Right cardiac atrium (tissue), 5 donors: ENCODE data around the gene SIRT1. TPM values are rescaled to one million over a fixed set of nuclear protein-coding genes. Genes with fewer than 3 reads are reported as not detected.
"Not testable (repeated sequence)": the region's sequence is repeated elsewhere in the genome, so short reads cannot be mapped to it uniquely, and the experiment has no call there.

Source experiments
- ATAC-seq, 2 donors: fragments of 200-7000 bp; cut with Tn5 transposase; one replicate each; pipeline versions ENCODE4 v1.8.0 to v1.9.1; 2020; ENCODE audit warnings: moderate library complexity in 2 of 2, mild to moderate bottlenecking in 1 of 2
- DNase-seq, 3 donors: peaks; one replicate each; pipeline ENCODE4 v3.0.0-alpha.2; 2020
- H3K27ac ChIP-seq: one replicate; pipeline ENCODE4 v1.5.1; 2013; ENCODE audit warnings: mild to moderate bottlenecking, low read length, control low read depth, moderate library complexity
- H3K27me3 ChIP-seq: one replicate; pipeline ENCODE4 v1.6.1; 2013; ENCODE audit not compliant: control insufficient read depth, insufficient read depth
- H3K4me1 ChIP-seq: one replicate; pipeline ENCODE4 v1.6.1; 2013; ENCODE audit warnings: low read length; ENCODE audit not compliant: control insufficient read depth, insufficient read depth
- H3K4me3 ChIP-seq: one replicate; pipeline ENCODE4 v1.5.1; 2013; ENCODE audit warnings: low read length, control low read depth
- H3K9me3 ChIP-seq: one replicate; pipeline ENCODE4 v1.6.1; 2013; ENCODE audit warnings: low read length; ENCODE audit not compliant: control insufficient read depth
- WGBS: extraction: QIAGEN DNeasy Blood & Tissue Kit; methylation state at CpG from one replicate; pipeline ENCODE4 v1.1.7; 2013; 5-methylcytosine and 5-hydroxymethylcytosine counted together
- intact Hi-C, 4 donors: fragments of 100-400 bp; cut with DNase I; formaldehyde crosslinking; loops; one replicate each; pipeline versions ENCODE4 v1.11.0 to v1.14.0; 2022 to 2023
- polyA plus RNA-seq: library from polyadenylated mRNA; stranded (reverse); fragments of 200-250 nt; gene quantifications from one replicate; pipeline ENCODE4 v1.2.3, GENCODE V29; 2013
- total RNA-seq, 4 donors: library from RNA; stranded (reverse); fragmentation: NEBNext Ultra II Directional; extraction: Animal tissue kit (Norgen Biotek cat#: 25700); gene quantifications; one replicate each; pipeline ENCODE4 v1.2.1, GENCODE V29; 2021
- donor health status: healthy with polysubstance abuse.
- donor health status: DM: no; HTN: yes; CAD: no.
- donor health status: DM: no; HTN: no; CAD: no.
- donor health status: DM: no; HTN: yes; CAD: no; lungs with severe emphysema.
- donor health status: DM: yes; HTN: yes; CAD: no.

Gene SIRT1
- total and polyA plus RNA-seq, 5 donors, result 9.3 to 18.7 (median 16.8) TPM

GRCh38 chr10:67877421-67877820 lies 7.0 kb upstream of the SIRT1 start:
- H3K9me3 ChIP-seq, H3K4me3 ChIP-seq, H3K27ac ChIP-seq, ATAC-seq, intact Hi-C loops, H3K27me3 ChIP-seq, H3K4me1 ChIP-seq, DNase-seq: not testable (repeated sequence)
- 95% methylated on average over 11 of the region's 11 CpGs for WGBS

DNA sequence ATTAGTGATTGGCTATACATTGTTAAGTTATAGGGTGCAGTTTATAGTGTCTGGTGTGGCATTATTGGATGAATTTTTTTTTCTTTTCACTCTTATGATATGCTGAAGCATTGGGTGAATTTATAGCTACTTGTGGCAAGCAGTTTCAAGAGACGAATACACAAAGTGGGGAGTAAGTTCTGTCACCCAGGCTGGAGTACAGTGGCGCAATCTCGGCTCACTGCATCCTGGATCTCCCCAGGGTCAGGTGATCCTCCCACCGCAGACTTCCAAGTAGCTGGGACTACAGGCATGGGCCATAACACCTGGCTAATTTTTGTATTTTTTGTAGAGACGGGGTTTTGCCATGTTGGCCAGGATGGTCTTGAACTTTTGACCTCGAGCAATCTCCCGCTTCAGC lies 6.3 kb upstream of the SIRT1 start:
- 93% methylated on average over 7 of the region's 7 CpGs for WGBS
- no peak for ATAC-seq

DNA sequence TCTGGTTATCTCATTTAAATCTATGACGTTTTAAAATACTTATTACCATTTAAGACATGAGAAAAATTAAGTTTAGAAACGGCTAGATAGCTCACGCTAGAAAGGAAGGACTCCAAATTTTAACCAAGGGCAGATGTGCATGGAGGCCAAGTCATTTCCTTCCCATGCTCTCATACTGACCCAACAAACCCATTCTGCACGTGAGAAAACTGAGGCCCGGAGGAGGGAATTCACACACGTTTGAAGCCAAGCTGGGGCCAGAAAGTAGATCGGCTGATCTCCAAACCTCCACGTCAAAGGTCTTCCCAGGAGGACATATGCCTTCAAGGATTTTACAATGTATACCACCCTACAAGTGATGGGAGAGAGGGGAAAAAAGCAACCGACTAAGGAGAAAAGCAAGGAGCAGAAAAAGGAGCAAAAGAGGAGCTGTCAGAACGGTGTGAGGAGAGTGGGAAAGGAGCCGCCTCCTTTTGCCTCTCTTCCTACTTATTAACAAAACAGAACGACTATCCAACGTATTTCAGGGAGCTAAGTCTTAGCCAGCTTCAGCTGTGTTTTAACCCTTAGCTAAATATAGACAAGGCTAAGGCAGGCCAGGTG lies 645 bp upstream of the SIRT1 start:
- peak overlapping the region; percentile 95 for H3K27ac ChIP-seq
- H3K9me3 ChIP-seq, result no peaks in the 10 kb centered on the region
- DNase-seq, result no peak
- intact Hi-C loops, result no loop called here
- no peak for ATAC-seq
- no peaks in the 10 kb centered on the region for H3K27me3 ChIP-seq
- peak overlapping the region; percentile 86 for H3K4me3 ChIP-seq
- WGBS, result 15% methylated on average over 13 of the region's 13 CpGs
- peaks cover 4% of the 10 kb centered on the region for H3K4me1 ChIP-seq

More for the DNA sequence above, 6.3 kb upstream of the SIRT1 start:
- intact Hi-C loops, result no loop called here
- H3K9me3 ChIP-seq, result no peaks in the 10 kb centered on the region
- H3K4me3 ChIP-seq, result no peak overlapping the region
- no peaks in the 10 kb centered on the region for H3K27me3 ChIP-seq
- no peak overlapping the region for H3K27ac ChIP-seq
- no peak for DNase-seq
- no peaks in the 10 kb centered on the region for H3K4me1 ChIP-seq

GRCh38 chr10:67884842-67885670 lies 600 bp downstream of the SIRT1 start:
- intact Hi-C loops, result no loop called here
- Histone ChIP-seq H3K4me1 (peaks cover 4% of the 10 kb centered on the region), H3K4me3 (peak overlapping the region; percentile 86), H3K9me3 (no peaks in the 10 kb centered on the region), H3K27ac (peak overlapping the region; percentile 88), H3K27me3 (no peaks in the 10 kb centered on the region)
- DNase-seq (peak; percentile 83 to 95 (median 94)), ATAC-seq (peak; percentile 82 to 84)
- WGBS, result under 1% methylated on average over 73 of the region's 73 CpGs

DNA sequence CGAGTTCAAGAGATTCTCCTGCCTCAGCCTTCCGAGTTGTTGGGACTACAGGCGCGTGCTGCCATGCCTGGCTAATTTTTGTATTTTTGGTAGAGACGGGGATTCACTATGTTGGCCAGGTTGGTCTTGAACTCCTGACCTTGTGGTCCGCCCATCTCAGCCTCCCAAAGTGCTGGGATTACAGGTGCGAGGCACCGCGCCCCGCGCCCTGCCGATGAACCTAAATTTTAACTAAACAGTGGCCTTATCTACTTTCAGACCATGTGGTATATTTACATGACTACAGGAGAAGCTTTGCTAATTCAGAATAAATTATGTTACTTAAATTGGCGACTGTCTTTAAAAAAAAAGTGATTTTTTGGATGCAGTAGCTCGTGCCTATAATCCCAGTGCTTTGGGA lies 9.2 kb downstream of the SIRT1 start:
- intact Hi-C loops, result no loop called here
- WGBS, result 93% methylated on average over 14 of the region's 14 CpGs

GRCh38 chr10:67903581-67903980 lies 19.1 kb downstream of the SIRT1 start:
- DNase-seq (no peak), ATAC-seq (no peak)
- Histone ChIP-seq H3K27ac (no peak overlapping the region), H3K4me3 (no peak overlapping the region), H3K27me3 (no peaks in the 10 kb centered on the region), H3K9me3 (no peaks in the 10 kb centered on the region), H3K4me1 (no peaks in the 10 kb centered on the region)
- WGBS, result 93% methylated on average over 7 of the region's 7 CpGs
- intact Hi-C loops, result no loop called here

More for the DNA sequence above, 9.2 kb downstream of the SIRT1 start:
- H3K4me1 ChIP-seq, result no peaks in the 10 kb centered on the region
- no peak for DNase-seq
- no peak for ATAC-seq
- H3K27me3 ChIP-seq, result no peaks in the 10 kb centered on the region
- H3K4me3 ChIP-seq, result no peak overlapping the region
- no peaks in the 10 kb centered on the region for H3K9me3 ChIP-seq
- no peak overlapping the region for H3K27ac ChIP-seq

- 84% methylated on average over 2 of the region's 2 CpGs for WGBS
- Histone ChIP-seq H3K27ac (no peak overlapping the region), H3K9me3 (no peaks in the 10 kb centered on the region), H3K27me3 (no peaks in the 10 kb centered on the region), H3K4me1 (no peaks in the 10 kb centered on the region), H3K4me3 (no peak overlapping the region)
- intact Hi-C loops, result no loop called here
- DNase-seq, result no peak
- no peak for ATAC-seq
These were observed 28.0 kb downstream of the SIRT1 start for GRCh38 chr10:67912331-67912946.

DNA sequence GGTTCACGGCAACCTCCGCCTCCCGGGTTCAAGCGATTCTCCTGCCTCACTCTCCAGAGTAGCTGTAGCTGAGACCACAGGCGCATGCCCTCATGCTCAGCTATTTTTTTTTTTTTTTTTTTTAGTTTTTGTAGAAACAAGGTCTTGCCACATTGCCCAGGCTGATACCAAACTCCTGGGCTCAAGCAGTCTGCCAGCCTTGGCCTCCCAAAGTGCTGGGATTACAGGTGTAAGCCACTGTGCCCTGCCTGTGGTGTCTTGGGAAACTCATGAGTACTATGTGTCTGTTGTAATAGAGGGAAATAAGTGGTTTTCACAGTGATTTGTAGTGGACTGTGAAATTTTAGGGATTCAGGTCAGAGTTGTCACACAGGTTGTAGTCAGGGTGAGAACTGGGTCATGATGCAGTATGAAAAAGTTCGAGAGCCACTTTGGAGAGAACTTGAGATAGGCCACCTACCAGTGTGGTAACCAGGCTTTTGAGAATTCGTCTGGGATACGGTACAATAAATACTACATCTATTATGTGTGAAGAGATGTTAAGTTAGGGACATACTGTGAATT lies 30.4 kb downstream of the SIRT1 start:
- intact Hi-C loops, result no loop called here
- WGBS, result 94% methylated on average over 8 of the region's 8 CpGs
- DNase-seq, result no peak
- no peak for ATAC-seq
- no peaks in the 10 kb centered on the region for H3K9me3 ChIP-seq
- H3K4me3 ChIP-seq, result no peak overlapping the region
- H3K27me3 ChIP-seq, result no peaks in the 10 kb centered on the region
- H3K27ac ChIP-seq, result no peak overlapping the region
- no peaks in the 10 kb centered on the region for H3K4me1 ChIP-seq

- H3K27me3 ChIP-seq, result no peaks in the 10 kb centered on the region
- H3K9me3 ChIP-seq, result no peaks in the 10 kb centered on the region
- DNase-seq (no peak), ATAC-seq (no peak)
- no peak overlapping the region for H3K4me3 ChIP-seq
- intact Hi-C loops, result no loop called here
- no peaks in the 10 kb centered on the region for H3K4me1 ChIP-seq
- no peak overlapping the region for H3K27ac ChIP-seq
- 86% methylated on average over 2 of the region's 2 CpGs for WGBS
These were observed 32.7 kb downstream of the SIRT1 start for GRCh38 chr10:67917169-67917568.

- 69% methylated on average over 1 of the region's 1 CpG for WGBS
These were observed 33.2 kb downstream of the SIRT1 start for GRCh38 chr10:67917679-67918078.

GRCh38 chr10:67921065-67921464 lies 36.6 kb downstream of the SIRT1 start:
- WGBS, result 97% methylated on average over 1 of the region's 1 CpG
- DNase-seq (no peak), ATAC-seq (no peak)
- Histone ChIP-seq H3K27me3 (no peaks in the 10 kb centered on the region), H3K4me1 (no peaks in the 10 kb centered on the region), H3K9me3 (no peaks in the 10 kb centered on the region), H3K27ac (no peak overlapping the region), H3K4me3 (no peak overlapping the region)
- intact Hi-C loops, result no loop called here

More at GRCh38 chr10:67917679-67918078, 33.2 kb downstream of the SIRT1 start:
- intact Hi-C loops, result no loop called here
- DNase-seq, result no peak
- Histone ChIP-seq H3K27me3 (no peaks in the 10 kb centered on the region), H3K27ac (no peak overlapping the region), H3K4me1 (no peaks in the 10 kb centered on the region), H3K9me3 (no peaks in the 10 kb centered on the region), H3K4me3 (no peak overlapping the region)
- ATAC-seq, result no peak
